Measurements from ENCODE around the gene TRAPPC4. TPM values are rescaled to one million over a fixed set of nuclear protein-coding genes. Genes with fewer than 3 reads are reported as not detected.
"Not testable (repeated sequence)": the region's sequence is repeated elsewhere in the genome, so short reads cannot be mapped to it uniquely, and the experiment has no call there.

The TRAPPC4 gene
- total RNA-seq, 1 experiment from 2014 or later = 114 TPM

DNA sequence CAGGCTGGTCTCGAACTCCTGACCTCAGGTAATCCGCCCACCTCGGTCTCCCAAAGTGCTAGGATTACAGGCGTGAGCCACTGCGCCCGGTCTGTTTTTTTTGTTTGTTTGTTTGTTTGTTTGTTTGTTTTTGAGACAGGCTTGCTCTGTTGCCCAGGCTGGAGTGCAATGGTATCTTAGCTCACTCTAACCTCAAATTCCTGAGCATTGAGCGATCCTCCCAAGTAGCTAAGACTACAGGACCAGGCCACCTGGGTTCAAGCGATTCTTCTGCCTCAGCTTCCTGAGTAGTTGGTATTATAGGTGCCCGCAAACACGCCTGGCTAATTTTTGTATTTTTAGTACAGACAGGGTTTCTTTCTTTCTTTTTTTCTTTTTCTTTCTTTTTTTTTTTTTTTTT lies 14.9 kb downstream of the TRAPPC4 start:
- DNase-seq (ENCODE audit: low read depth) = peak; percentile 63

DNA sequence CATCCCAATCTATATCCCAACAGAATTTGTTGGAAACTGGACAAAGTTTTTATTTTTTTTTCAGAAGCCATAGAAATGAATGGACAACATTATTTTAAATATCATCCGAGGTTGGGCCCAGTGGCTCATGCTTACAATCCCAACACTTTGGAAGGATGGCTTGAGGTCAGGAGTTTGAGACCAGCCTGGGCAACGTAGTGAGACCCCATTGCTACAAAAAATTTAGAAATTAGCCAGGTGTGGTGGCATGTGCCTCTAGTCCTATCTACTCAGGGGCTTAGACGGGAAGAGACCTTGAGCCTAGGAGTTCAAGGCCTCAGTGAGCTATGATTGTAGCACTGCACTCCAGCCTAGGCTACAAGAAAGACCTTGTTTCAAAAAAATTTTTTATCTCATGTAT lies 16.2 kb downstream of the TRAPPC4 start:
- DNase-seq (ENCODE audit: low read depth) = no peak

DNA sequence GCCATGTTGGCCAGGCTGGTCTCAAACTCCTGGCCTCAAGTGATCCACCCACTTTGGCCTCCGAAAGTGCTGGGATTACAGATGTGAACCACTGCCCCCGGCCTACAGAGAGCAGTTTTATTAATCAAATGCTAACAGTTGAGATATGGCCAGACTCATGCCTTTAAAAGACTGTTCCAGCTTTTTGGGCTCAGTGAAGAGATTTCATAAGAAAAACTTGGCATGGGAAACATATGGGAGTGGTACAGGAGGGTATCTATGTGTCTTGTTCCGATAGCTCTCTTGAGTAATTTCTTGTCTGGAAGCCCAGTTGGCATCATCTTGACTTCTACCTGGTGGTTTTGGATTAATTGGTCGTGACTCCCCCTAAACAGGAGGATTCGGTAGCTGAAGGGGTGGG lies 20.3 kb downstream of the TRAPPC4 start:
- DNase-seq (ENCODE audit: low read depth) = no peak

DNA sequence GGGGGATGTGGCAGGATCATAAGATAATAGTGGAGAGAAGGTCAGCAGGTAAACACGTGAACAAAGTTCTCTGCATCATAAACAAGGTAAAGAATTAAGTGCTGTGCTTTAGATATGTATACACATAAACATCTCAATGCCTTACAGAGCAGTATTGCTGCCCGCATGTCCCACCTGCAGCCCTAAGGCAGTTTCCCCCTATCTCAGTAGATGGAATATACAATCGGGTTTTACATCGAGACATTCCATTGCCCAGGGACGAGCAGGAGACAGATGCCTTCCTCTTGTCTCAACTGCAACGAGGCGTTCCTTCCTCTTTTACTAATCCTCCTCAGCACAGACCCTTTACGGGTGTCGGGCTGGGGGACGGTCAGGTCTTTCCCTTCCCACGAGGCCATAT lies 20.9 kb downstream of the TRAPPC4 start:
- not testable (repeated sequence) for DNase-seq (ENCODE audit: low read depth)

DNA sequence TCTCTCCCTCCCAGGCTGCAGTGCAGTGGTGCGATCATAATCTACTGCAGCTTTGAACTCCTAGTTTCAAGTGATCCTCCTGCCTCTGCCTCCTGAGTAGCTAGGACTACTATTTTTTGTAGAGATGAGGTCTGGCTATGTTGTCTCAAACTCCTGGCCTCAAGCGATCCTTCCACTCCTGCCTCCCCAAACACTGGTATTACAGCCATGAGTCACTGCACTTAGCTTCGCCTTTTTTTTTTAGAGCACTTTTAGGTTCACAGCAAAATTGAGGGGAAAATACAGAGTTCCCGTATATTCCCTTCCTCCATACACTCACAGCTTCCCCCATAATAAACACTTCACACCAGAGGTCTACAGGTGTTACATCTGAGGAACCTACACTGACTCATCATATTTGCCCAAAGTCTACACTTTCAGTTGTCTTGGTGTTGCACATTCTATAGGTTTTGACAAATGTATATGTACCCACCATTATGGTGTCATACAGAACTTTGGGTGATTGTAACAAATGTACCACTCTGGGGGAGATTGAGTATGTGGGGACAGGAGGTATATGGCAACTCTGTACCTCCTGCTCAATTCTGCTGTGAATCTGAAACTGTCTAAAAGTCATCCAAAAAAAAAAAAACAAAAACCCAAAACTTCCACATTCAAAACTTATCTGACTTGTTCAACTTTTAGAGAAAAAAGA lies 23.4 kb downstream of the TRAPPC4 start:
- DNase-seq (ENCODE audit: low read depth) = peak; percentile 44

DNA sequence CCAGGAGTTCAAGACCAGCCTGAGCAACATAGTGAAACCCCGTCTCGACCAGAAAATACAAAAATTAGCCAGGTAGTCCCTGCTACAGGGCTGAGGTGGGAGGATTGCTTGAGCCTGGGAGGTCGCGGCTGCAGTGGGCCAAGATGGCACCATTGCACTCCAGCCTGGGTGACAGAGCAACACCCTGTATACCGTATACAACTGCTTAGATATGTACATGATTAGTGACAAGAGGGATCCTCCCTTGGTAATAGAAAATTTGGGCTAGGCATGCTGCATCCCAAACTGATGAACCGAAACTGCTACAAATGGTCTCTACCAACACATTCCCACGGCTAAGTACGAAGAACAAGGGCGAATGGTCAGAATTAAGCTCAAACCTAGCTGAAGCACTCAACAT lies 24.4 kb downstream of the TRAPPC4 start:
- no peak for DNase-seq (ENCODE audit: low read depth)

DNA sequence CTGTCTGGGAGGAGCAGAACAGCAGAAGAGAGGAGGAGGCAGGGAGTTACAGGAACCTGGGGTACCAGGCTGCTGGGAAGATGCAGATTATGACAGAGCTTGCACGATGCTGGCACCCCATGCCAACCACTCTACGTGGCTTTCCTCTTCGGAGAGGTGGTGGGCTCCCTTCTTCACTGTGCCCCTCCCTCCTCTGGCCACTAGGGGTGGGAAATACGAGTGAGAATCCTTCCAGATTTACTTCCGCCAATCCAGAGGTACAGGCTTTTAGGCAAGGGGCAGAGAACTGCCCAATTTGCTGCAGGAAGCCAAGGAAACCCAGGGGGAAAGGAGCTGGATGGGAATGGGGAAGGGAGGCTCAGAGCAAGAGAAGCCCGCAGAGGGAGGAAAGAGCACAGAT lies 26.1 kb downstream of the TRAPPC4 start:
- DNase-seq (ENCODE audit: low read depth) = no peak

DNA sequence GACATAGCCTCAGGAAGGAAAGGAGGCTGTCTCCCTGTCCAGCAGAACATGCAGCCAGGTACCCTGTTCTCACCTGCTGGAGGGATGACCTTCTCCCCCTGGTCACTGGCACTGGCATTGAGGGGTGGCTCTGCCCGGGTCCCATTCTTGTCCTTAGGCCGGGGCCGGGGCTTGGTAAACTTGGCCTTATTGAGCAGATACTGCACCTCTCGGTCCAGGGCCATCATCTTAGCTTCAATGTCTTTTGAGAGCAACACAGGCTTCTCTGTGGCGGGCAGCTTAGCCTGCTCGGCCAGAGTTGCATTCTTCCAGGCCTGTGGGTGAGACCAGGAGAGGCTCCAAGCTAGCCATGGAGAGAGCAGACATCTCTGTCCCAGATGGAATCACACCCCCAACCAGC lies 27.9 kb downstream of the TRAPPC4 start:
- no peak for DNase-seq (ENCODE audit: low read depth)

DNA sequence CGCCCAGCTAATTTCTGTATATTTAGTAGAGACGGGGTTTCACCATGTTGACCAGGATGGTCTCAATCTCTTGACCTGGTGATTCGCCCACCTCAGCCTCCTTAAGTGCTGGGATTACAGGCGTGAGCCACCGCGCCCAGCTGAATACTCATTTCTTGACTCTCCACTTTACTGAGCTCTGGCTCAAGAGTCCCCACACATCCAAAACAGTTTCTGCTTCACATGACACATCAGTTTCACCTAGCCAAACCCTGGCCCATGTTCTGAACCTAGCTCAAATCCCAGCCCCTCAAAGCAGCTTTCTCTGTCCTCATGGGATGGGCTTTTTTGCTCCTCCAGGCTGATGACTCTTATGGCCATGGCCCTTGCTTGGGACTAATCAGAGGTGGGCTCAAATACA lies 28.6 kb downstream of the TRAPPC4 start:
- DNase-seq (ENCODE audit: low read depth) = no peak

DNA sequence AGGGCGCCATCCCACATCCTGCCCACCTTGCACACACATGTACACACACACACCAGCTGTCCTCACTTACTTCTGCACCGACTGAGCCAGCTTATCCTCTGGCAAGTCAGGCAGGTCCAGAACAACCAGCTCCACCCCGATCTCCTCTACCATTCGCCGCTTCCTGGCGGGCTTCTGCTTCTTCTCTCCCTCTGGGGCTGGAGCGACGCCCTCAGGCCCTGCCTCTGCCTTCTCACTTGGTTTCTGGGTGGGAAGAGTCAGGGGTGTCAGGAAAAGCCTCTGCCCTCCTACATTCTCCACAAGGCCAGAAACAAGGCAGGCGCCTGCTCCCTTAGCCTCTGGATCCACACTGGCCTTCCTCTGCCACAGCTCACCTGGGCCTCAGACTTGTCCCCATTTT lies 30.1 kb downstream of the TRAPPC4 start:
- DNase-seq (ENCODE audit: low read depth) = no peak

DNA sequence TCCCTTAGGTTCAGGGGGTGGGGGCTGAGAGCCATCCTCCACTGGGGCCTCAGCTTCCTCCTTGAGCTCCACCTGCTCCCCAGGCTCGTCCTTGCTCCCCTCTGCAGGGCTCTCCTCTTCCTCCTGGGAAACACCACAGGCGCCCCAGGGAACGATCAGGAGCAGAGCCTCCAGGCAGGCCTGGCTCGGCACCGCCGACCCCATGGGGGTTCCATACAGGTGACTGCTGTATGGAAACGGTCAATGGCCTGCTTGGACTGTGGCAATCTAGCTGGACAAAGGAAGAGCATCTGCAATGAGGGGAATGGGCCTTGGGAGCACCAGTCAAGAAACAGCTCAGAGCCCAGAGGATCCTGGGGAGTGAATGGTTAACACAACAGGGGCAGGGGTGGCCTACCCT lies 30.5 kb downstream of the TRAPPC4 start:
- DNase-seq (ENCODE audit: low read depth) = no peak

DNA sequence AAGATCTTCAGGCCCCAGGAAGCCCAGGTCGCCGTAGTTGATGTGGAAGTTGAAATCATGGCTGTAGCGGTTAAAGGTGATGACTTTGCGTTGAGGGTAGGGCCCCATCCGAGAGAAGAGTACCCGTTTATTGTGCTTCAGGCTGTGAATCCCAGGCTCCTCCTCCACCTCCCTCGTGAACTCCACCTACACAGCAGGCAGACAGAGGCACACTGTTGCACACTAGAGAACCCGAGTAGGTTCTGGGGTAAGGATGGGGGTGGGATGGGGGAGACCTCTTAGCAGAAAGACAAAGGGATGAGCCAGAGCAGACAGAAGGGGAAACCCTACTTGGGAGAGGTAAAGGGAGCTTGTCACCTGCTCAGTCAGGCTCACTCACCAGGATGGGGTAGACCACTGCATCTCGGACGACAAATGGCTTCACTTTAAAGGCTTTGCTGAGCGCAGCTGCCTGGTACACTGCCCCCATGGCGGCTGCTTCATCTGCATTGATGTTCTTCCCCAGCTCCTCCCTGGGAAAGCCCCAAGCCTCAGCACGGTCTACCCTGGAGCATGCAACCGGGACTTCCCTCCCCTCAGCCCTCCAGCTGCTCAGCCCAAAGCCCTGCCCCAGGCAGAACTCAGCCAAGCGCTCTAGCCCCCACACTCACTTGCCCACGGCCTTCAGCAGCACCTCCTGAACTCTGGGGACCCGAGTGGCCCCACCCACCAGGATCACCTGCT lies 33.0 kb downstream of the TRAPPC4 start:
- DNase-seq (ENCODE audit: low read depth) = no peak

DNA sequence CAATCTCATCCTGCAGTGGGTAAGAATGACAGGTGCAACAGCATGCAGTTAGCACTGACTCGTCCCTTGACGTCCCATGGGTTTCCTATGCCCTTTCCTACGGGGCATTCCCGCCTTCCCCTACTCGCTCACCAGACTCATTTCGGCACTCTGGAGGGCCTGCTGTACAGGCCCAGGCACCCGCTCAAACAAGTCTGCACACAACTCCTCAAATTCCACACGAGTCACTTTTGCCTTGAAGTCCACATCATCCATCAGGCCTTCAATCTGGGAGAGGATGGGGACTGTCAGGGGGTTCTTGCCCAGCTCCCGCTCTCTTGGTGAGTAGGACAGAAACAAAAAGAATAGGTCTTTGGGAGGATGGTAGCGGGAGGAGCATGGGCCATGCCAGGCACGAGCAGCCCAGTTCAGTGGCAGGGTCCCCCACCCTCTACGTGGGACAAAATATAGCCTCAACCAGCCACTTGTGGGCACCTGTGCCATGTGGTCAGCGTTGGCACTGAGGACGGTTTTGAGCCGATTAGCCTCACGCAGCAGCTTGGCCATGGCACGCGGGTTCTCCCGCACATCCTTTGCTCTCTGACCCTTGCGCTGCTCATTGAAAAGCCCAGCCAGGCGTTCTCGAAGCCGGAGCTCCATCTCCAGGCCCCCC lies 33.7 kb downstream of the TRAPPC4 start:
- no peak for DNase-seq (ENCODE audit: low read depth)

DNA sequence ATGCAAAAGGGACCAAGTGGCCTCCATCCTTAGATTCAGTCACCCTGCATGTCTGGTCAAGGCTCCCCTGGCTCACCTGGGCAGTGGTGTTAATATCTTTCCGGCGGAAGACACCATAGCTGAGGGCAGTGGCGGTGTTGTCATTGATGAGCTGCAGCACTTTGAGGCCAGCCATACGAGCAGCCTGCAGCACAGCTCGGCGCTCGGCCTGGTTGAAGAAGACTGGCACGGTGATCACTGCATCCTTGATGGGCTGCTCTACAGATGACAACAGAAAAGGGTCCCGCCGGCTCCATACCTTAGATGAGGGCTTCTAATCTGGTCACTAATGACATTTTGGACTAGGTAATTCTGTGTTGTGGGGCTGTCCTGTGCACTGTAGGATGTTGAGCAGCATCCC lies 35.9 kb downstream of the TRAPPC4 start:
- no peak for DNase-seq (ENCODE audit: low read depth)

DNA sequence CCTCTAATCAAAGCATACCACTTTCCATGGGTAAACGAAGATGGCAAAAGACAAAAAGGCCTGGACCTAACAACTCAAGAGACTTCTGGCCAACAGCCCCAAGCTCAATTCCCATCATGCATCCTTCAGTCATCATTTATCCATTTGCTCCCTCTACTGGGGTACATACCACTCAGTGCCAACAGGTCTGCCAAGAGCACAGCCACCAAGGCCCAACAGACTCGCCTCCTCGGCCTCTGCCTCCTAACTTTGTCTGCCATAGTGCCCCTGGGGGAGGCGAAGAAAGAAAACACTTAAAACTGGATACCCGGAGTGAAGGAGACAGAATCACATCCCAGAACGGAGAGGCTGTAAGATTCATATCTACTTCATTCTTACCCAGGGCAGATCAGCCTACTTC lies 37.3 kb downstream of the TRAPPC4 start:
- DNase-seq (ENCODE audit: low read depth) = peak; percentile 38

DNA sequence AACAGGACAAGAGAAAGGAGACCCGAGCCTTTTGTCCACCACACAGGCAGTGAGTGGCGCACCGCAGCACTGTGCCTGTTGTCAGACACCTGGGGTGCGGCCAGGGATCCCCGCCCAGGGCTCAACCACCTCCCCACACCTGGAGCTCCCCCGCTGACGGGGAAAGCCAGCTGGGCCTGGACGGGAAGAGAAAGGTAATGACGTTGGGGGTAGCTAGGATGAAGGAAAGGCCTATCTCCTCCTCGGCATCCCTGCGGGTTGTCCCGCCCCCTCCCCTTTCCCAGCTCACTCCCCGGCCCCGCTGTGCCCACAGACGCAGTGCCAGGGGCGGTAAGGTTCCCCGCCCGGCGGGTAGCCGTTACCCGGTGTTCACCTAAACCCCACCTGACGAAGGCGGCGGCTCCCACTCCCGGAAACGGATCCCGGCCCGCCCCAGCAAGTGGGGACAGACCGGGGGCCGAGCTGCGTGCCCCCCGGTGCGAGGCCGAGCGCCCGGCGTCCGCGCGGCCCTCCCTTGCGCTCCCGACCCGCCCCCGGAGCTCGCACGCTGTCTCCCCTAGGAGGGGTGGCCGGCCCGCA lies 37.9 kb downstream of the TRAPPC4 start:
- peak; percentile 16 for DNase-seq (ENCODE audit: low read depth)

DNA sequence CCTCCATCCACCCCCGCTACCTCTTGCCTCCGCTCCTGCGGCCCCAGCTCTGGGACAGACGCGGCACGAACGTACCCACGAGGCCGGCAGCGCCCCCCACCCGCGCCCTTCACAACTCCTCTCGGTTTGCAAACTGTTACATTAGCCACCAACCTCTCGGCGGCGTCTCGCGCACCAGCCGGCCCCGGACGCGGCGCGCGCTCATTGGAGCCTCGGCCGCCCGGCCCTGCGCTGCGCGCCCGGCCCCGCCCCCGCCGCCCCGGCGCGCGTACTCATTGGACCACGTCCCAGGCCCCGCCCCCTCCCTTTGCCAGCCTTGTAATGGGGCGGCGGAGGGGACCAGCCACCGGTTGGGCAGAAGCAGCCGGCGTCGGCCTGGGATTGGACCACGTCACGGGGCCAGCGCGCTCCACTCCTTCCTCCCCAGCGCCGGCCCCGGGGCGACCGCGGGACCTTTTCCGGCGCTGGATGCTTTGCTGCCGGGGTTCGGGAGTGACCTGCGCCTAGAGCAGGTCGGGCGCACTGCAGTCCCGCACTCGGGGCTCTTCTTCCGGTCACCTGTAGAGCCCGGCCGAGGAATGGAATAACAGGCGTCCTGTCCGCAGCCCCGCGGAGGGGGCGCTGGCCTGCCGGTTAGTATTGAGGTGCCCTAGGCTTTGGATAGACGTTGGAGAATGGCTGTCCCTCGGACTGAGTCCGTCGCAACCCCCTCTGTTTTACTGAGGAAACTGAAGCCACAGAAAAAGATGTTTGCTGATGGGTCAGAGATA lies 38.6 kb downstream of the TRAPPC4 start, which contains the start of gene HYOU1:
Gene HYOU1, minus strand, starts transcription at position 206 of the 770 bp plus-strand sequence. CDS start 1,045 bp downstream, outside the sequence.
- peak; percentile 95 for DNase-seq (ENCODE audit: low read depth)

DNA sequence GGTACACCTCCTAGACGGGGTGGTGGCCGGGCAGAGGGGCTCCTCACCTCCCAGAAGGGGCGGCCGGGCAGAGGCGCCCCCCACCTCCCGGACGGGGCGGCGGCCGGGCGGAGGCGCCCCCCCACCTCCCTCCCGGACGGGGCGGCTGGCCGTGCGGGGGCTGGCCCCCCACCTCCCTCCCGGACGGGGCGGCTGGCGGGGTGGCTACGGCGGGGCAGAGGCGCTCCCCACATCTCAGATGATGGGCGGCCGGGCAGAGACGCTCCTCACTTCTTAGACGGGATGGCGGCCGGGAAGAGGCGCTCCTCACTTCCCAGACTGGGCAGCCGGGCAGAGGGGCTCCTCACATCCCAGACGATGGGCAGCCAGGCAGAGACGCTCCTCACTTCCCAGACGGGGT lies 40.6 kb downstream of the TRAPPC4 start:
- DNase-seq (ENCODE audit: low read depth) = not testable (repeated sequence)

DNA sequence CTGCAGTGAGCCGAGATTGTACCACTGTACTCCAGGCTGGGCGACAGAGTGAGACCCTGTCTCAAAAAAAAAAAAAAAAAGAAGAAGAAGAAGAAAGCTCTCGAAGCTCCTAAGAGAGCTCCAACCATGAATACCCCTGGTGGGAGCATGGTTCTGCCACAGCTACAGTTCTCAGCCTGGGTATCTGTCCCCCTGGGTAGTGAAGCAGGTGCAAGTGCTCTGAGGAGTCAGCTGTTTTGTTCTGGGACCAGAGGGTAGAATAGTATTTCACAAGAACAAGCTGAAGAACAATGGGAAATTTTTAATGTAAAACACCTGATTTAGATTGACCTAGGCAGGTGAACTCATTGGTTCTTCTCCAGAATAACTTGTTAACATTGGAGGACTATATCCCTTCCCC lies 42.7 kb downstream of the TRAPPC4 start:
- no peak for DNase-seq (ENCODE audit: low read depth)

DNA sequence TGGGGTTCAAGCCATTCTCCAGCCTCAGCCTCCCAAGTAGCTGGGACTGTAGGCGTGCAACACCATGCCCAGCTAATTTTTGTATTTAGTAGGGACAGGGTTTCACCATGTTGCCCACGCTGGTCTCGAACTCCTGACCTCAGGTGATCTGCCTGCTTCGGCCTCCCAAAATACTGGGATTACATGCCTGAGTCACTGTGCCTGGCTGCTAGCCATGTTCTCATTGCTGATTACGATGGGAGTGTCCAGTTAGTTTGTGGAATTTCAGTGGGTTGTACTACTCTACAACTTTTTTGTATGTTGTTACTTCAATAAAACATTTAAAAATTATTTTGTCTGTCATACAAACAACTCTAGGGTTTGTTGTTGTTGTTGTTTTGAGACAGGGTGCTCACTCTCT lies 44.2 kb downstream of the TRAPPC4 start:
- DNase-seq (ENCODE audit: low read depth) = peak; percentile 73

DNA sequence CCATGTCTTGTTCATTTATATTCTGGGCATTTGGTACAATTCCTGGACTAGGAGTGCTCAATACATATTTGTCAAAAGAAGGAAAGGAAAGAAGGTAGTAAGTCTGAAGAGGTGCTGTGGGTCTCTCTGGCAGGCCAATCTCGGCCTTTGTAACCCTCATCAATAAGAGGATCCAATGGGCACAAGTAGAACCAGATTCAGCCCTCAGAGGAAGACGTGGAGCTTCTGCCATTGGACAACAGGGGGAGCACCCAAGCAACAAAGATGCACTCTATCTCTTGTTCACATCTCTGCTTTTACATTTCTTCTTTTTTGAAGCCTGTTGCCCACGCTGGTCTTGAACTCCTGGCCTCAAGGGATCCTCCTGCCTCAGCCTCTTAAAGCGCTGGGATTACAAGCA lies 46.8 kb downstream of the TRAPPC4 start:
- peak; percentile 50 for DNase-seq (ENCODE audit: low read depth)
